ENCODE results near the gene APIP.

GRCh38 chr11:34860034-34860433 lies 56.1 kb downstream of the APIP start:
- no peak for TF ChIP-seq USF2 (IDR thresholded peaks at IDR 0.05; ENCODE audit: borderline replicate concordance, low read depth, low read length)
- TF ChIP-seq BCL11A (IDR thresholded peaks at IDR 0.05; ENCODE audit: low read depth, low read length), result no peak
- TF ChIP-seq EZH2 (IDR thresholded peaks at IDR 0.05; ENCODE audit: borderline replicate concordance, control insufficient read depth, low read depth, low read length), result no peak
- TF ChIP-seq CTCF (IDR thresholded peaks at IDR 0.05 in 2 of 3, conservative IDR thresholded peaks at IDR 0.05 in 1 of 3; ENCODE audit: control insufficient read depth in 2 of 3, extremely low read depth in 1 of 3, insufficient read depth in 1 of 3, low read depth in 3 of 3, low read length in 3 of 3), result no peak
- TF ChIP-seq MAX (IDR thresholded peaks at IDR 0.05; ENCODE audit: low read depth, low read length), result no peak
- TF ChIP-seq POLR2AphosphoS5 (IDR thresholded peaks at IDR 0.05; ENCODE audit: low read length), result no peak
- TF ChIP-seq POLR2A (IDR thresholded peaks at IDR 0.05; ENCODE audit: low read depth, low read length), result no peak
- TF ChIP-seq, protein P1, sequence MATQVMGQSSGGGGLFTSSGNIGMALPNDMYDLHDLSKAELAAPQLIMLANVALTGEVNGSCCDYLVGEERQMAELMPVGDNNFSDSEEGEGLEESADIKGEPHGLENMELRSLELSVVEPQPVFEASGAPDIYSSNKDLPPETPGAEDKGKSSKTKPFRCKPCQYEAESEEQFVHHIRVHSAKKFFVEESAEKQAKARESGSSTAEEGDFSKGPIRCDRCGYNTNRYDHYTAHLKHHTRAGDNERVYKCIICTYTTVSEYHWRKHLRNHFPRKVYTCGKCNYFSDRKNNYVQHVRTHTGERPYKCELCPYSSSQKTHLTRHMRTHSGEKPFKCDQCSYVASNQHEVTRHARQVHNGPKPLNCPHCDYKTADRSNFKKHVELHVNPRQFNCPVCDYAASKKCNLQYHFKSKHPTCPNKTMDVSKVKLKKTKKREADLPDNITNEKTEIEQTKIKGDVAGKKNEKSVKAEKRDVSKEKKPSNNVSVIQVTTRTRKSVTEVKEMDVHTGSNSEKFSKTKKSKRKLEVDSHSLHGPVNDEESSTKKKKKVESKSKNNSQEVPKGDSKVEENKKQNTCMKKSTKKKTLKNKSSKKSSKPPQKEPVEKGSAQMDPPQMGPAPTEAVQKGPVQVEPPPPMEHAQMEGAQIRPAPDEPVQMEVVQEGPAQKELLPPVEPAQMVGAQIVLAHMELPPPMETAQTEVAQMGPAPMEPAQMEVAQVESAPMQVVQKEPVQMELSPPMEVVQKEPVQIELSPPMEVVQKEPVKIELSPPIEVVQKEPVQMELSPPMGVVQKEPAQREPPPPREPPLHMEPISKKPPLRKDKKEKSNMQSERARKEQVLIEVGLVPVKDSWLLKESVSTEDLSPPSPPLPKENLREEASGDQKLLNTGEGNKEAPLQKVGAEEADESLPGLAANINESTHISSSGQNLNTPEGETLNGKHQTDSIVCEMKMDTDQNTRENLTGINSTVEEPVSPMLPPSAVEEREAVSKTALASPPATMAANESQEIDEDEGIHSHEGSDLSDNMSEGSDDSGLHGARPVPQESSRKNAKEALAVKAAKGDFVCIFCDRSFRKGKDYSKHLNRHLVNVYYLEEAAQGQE (IDR thresholded peaks at IDR 0.05; ENCODE audit: low read depth, low read length), result no peak
- no peak for TF ChIP-seq IRF4 (IDR thresholded peaks at IDR 0.05; ENCODE audit: low read depth, low read length)
